ENCODE results near the gene LRRC8E. TPM values are rescaled to one million over a fixed set of nuclear protein-coding genes. Genes with fewer than 3 reads are reported as not detected.

LRRC8E gene
- total RNA-seq, 1 donor from 2014 or later, result 0.08 TPM

DNA sequence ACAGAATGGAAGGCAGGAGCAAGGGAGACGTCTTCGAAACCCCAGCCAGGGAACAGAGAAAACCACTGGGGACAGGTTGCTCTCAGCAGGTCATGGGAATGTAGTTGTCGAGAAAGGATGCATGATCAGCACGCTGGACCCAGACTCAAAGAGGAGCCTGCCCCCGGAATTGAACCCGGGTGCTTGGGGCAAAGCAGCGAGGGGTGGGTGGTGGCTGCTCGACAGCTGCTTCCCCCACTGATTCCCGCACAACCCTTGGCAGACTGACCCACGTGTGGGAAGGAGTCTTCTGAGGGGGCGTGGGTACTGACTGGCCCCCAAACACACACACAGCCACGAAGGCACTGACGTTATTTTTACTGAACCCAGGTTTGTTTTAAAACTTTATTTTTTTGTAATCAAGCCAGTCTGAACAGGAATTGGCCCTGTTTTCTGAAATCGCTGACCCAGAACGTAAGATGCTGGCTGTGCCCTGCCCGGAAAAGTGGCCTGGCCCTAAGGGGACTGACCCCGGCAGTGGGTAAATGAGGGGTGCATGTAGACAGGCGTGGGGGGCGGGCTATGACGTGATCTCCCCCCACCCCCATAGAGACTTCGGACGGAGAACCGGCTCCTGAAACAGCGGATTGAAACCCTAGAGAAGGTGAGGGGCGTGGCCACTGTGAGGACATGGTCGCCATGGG lies 32.7 kb upstream of the LRRC8E start:
- H3K36me3 Mint-ChIP-seq (ENCODE audit: low read depth, unreplicated experiment), result no peaks in the 10 kb centered on the region
- TF ChIP-seq, protein P1, sequence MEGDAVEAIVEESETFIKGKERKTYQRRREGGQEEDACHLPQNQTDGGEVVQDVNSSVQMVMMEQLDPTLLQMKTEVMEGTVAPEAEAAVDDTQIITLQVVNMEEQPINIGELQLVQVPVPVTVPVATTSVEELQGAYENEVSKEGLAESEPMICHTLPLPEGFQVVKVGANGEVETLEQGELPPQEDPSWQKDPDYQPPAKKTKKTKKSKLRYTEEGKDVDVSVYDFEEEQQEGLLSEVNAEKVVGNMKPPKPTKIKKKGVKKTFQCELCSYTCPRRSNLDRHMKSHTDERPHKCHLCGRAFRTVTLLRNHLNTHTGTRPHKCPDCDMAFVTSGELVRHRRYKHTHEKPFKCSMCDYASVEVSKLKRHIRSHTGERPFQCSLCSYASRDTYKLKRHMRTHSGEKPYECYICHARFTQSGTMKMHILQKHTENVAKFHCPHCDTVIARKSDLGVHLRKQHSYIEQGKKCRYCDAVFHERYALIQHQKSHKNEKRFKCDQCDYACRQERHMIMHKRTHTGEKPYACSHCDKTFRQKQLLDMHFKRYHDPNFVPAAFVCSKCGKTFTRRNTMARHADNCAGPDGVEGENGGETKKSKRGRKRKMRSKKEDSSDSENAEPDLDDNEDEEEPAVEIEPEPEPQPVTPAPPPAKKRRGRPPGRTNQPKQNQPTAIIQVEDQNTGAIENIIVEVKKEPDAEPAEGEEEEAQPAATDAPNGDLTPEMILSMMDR (IDR thresholded peaks at IDR 0.05; ENCODE audit: unreplicated experiment), result no peak
- H3K4me1 Mint-ChIP-seq (ENCODE audit: unreplicated experiment), result peaks cover 3% of the 10 kb centered on the region
- DNase-seq (ENCODE audit: low spot score), result no peak
- no peak overlapping the region for H3K4me3 Mint-ChIP-seq (ENCODE audit: unreplicated experiment)
- H3K9me3 Mint-ChIP-seq (ENCODE audit: unreplicated experiment), result no peaks in the 10 kb centered on the region
- peaks cover 8% of the 10 kb centered on the region for H3K27me3 Mint-ChIP-seq (ENCODE audit: unreplicated experiment)
- H3K27ac Mint-ChIP-seq (ENCODE audit: unreplicated experiment), result no peak overlapping the region

DNA sequence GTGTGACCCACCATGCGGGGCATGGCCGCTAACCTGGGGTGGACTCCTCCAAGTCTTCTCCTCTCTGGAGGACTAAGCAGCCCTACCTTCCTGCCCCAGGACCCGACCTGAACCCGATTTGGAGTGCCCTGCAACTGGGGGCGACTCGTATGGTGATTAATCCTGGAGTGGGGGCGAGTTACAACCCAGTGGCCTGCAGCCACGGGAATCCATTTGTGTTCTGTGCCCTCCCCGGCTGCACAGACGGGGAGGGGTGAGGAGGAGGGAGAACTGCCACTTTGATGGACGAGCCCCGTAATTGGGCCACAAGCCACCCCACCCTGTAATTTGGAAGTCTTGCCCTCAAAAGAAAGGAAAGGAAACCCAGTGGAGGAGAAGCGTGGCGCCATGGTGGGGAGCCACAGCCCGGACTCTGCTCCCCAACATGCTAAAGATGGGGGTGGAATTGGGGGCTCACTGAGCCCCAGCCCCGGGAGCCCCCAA lies 32.2 kb upstream of the LRRC8E start:
- Mint-ChIP-seq H3K36me3 (ENCODE audit: low read depth, unreplicated experiment) (no peaks in the 10 kb centered on the region), H3K4me1 (ENCODE audit: unreplicated experiment) (peaks cover 9% of the 10 kb centered on the region), H3K9me3 (ENCODE audit: unreplicated experiment) (no peaks in the 10 kb centered on the region), H3K4me3 (ENCODE audit: unreplicated experiment) (no peak overlapping the region), H3K27ac (ENCODE audit: unreplicated experiment) (no peak overlapping the region), H3K27me3 (ENCODE audit: unreplicated experiment) (peaks cover 11% of the 10 kb centered on the region)
- TF ChIP-seq, protein P1 (IDR thresholded peaks at IDR 0.05; ENCODE audit: unreplicated experiment), result no peak
- DNase-seq (ENCODE audit: low spot score), result no peak

DNA sequence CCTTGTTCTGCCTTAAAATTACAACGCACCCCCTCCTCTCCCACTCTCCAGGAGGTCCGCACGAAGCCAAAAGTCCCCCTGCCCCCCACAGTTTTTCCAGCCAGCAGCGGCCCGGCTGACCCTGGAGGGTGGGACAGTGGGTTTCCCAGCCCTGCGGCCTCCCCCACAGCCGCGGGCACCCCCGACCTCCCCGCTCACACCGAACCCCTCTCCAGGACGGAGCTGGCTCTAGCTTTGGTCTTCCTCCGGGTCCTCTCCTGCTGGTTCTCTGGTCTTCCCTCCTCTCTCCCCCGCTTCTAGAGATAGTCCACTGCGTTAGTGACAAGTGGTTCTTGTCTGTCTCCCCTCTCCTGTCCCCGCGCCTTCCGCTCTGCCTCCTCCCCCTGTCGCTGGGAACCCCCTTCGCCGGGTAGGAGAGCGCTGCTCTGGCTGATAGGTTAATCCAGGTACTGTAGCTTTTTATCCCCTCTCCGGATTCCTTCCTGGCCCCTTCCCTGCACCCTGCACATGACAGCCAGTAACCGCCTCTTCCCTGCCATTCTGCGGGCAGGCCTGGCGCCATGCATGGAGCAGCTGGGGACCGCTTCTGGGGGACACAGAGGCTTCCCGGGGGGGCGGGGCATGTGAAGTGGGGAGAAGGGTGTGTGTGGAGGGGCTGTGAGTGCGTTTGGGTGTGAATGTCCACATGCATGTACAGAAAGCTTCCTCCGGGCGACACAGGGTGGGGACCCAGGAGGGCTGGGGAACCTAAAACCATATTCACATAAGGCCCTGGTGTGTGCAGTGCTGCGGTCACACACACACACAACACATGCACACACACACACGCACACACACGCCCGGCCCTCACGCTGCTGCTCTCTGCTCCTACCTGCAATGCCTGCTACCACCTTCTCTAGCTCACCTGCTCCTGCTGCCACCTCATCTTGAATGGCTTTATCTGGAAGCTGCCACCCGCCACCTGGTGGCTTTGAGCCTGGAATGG lies 31.3 kb upstream of the LRRC8E start:
- Mint-ChIP-seq H3K4me1 (ENCODE audit: unreplicated experiment) (peaks cover 11% of the 10 kb centered on the region), H3K4me3 (ENCODE audit: unreplicated experiment) (no peak overlapping the region), H3K9me3 (ENCODE audit: unreplicated experiment) (no peaks in the 10 kb centered on the region), H3K36me3 (ENCODE audit: low read depth, unreplicated experiment) (no peaks in the 10 kb centered on the region), H3K27me3 (ENCODE audit: unreplicated experiment) (peaks cover 14% of the 10 kb centered on the region), H3K27ac (ENCODE audit: unreplicated experiment) (no peak overlapping the region)
- TF ChIP-seq, protein P1 (IDR thresholded peaks at IDR 0.05; ENCODE audit: unreplicated experiment), result no peak
- no peak for DNase-seq (ENCODE audit: low spot score)

GRCh38 chr19:7857727-7858108 lies 30.6 kb upstream of the LRRC8E start:
- no peaks in the 10 kb centered on the region for H3K9me3 Mint-ChIP-seq (ENCODE audit: unreplicated experiment)
- TF ChIP-seq, protein P1 (IDR thresholded peaks at IDR 0.05; ENCODE audit: unreplicated experiment), result no peak
- peaks cover 10% of the 10 kb centered on the region for H3K27me3 Mint-ChIP-seq (ENCODE audit: unreplicated experiment)
- no peak for DNase-seq (ENCODE audit: low spot score)
- no peaks in the 10 kb centered on the region for H3K36me3 Mint-ChIP-seq (ENCODE audit: low read depth, unreplicated experiment)
- H3K4me3 Mint-ChIP-seq (ENCODE audit: unreplicated experiment), result no peak overlapping the region
- no peak overlapping the region for H3K27ac Mint-ChIP-seq (ENCODE audit: unreplicated experiment)
- H3K4me1 Mint-ChIP-seq (ENCODE audit: unreplicated experiment), result peaks cover 11% of the 10 kb centered on the region

Measured in endothelial cell (in vitro differentiated cells).